Mucosa of descending colon (tissue), 3 donors: ENCODE results near the gene TLE2. TPM values are rescaled to one million over a fixed set of nuclear protein-coding genes. Genes with fewer than 3 reads are reported as not detected.
A peak's percentile ranks its signal among the peaks of the same experiment; 100 is the strongest.

Experiments
- ATAC-seq: fragments of 200-7000 bp; cut with Tn5 transposase; one replicate; pipeline ENCODE4 v1.9.1; 2020; ENCODE audit warnings: mild to moderate bottlenecking, moderate library complexity
- DNase-seq, 3 donors: peaks; one replicate each; pipeline ENCODE4 v3.0.0-alpha.2; 2020
- H3K36me3 ChIP-seq: fragments of 200-600 bp; one replicate; pipeline ENCODE4 v1.8.0; 2021; ENCODE audit warnings: low read depth, mild to moderate bottlenecking
- H3K4me1 ChIP-seq: fragments of 200-600 bp; one replicate; pipeline ENCODE4 v1.8.0; 2021; ENCODE audit warnings: low read depth, mild to moderate bottlenecking
- H3K4me3 ChIP-seq: fragments of 200-600 bp; one replicate; pipeline ENCODE4 v1.8.0; 2021; ENCODE audit warnings: mild to moderate bottlenecking
- H3K9me3 ChIP-seq: fragments of 200-600 bp; one replicate; pipeline ENCODE4 v1.8.0; 2021; ENCODE audit warnings: mild to moderate bottlenecking
- CTCF ChIP-seq: fragments of 200-600 bp; IDR thresholded peaks from one replicate; pipeline ENCODE4 v1.8.0; 2022; ENCODE audit warnings: antibody characterized with exemption, mild to moderate bottlenecking
- intact Hi-C, 2 donors: fragments of 100-400 bp; cut with DNase I in 1 of 2; cut with micrococcal nuclease in 1 of 2; formaldehyde crosslinking; loops; one replicate each; pipeline versions ENCODE4 v1.11.0 to v1.11.1; 2022; cut with DNase I, micrococcal nuclease
- total RNA-seq, 3 donors: library from RNA; stranded (reverse); fragmentation: NEBNext Ultra II Directional in 2 of 3; extraction: Animal tissue kit (Norgen Biotek cat#: 25700) in 2 of 3; gene quantifications; one replicate each; pipeline versions ENCODE4 v1.2.1 to v1.2.4, GENCODE V29; 2021 to 2023
- donor health status: DM: no; HTN: no; CAD: no; lungs with moderate emphysema.
- donor health status: DM: no; HTN: no; CAD: no.
- donor health status: DM: no; HTN: yes; CAD: no.

Gene TLE2
- total RNA-seq, 3 donors from 2014 or later = 40.0 to 66.5 (median 63.5) TPM

DNA sequence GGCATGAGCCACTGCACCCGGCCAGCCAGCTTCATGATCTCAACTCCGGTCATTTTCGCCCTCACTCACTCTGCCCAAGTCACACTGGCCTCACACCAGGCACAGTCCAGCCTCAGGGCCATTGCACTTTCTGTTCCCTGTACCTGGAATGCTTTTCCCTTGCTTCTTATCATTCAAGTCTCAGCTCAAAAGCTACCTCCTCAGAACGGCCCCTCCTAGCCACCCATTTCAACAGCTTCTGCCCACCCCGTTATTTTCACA, 2.5 kb upstream of the TLE2 start:
- ATAC-seq (no peak), DNase-seq (no peak)
- Histone ChIP-seq H3K9me3 (no peaks in the 10 kb centered on the region), H3K4me1 (peaks cover 14% of the 10 kb centered on the region), H3K4me3 (no peak overlapping the region), H3K36me3 (no peaks in the 10 kb centered on the region)
- no peak for TF ChIP-seq CTCF
- intact Hi-C loops = no loop called here

GRCh38 chr19:3028305-3029064, 595 bp downstream of the TLE2 start:
- DNase-seq (peak in 2 of 3 donors; percentile 52 to 65), ATAC-seq (peak; percentile 7)
- intact Hi-C loops = no loop called here
- Histone ChIP-seq H3K9me3 (no peaks in the 10 kb centered on the region), H3K36me3 (no peaks in the 10 kb centered on the region), H3K4me3 (peak overlapping the region; percentile 34), H3K4me1 (peaks cover 6% of the 10 kb centered on the region)
- TF ChIP-seq CTCF = no peak

GRCh38 chr19:3027981-3028304, 1.1 kb downstream of the TLE2 start:
- peak; percentile 36 for ATAC-seq
- Histone ChIP-seq H3K9me3 (no peaks in the 10 kb centered on the region), H3K4me1 (peaks cover 6% of the 10 kb centered on the region), H3K36me3 (no peaks in the 10 kb centered on the region), H3K4me3 (no peak overlapping the region)
- no peak for TF ChIP-seq CTCF
- no peak for DNase-seq
- intact Hi-C loops = no loop called here

GRCh38 chr19:3027292-3027691, 1.8 kb downstream of the TLE2 start:
- H3K9me3 ChIP-seq = no peaks in the 10 kb centered on the region
- no peaks in the 10 kb centered on the region for H3K36me3 ChIP-seq
- H3K4me3 ChIP-seq = no peak overlapping the region
- intact Hi-C loops = no loop called here
- ATAC-seq (no peak), DNase-seq (no peak)
- H3K4me1 ChIP-seq = peaks cover 6% of the 10 kb centered on the region
- TF ChIP-seq CTCF = no peak

- peaks cover 6% of the 10 kb centered on the region for H3K4me1 ChIP-seq
- no peaks in the 10 kb centered on the region for H3K36me3 ChIP-seq
- no peaks in the 10 kb centered on the region for H3K9me3 ChIP-seq
- H3K4me3 ChIP-seq = no peak overlapping the region
- intact Hi-C loops = no loop called here
- TF ChIP-seq CTCF = no peak
- DNase-seq (no peak), ATAC-seq (no peak)
These were observed 2.3 kb downstream of the TLE2 start for GRCh38 chr19:3026768-3027167.

GRCh38 chr19:3025549-3025886, 3.6 kb downstream of the TLE2 start:
- H3K4me3 ChIP-seq = no peak overlapping the region
- H3K9me3 ChIP-seq = no peaks in the 10 kb centered on the region
- intact Hi-C loops = no loop called here
- no peak for TF ChIP-seq CTCF
- H3K36me3 ChIP-seq = no peaks in the 10 kb centered on the region
- DNase-seq = peak in 2 of 3 donors; percentile 71 to 75
- H3K4me1 ChIP-seq = peaks cover 6% of the 10 kb centered on the region
- ATAC-seq = peak; percentile 73
